Adrenal gland (tissue), 12 donors: ENCODE measurements around the gene STRIT1. TPM values are rescaled to one million over a fixed set of nuclear protein-coding genes. Genes with fewer than 3 reads are reported as not detected.

Source experiments
- DNase-seq, 7 donors: peaks; one replicate each; pipeline ENCODE4 v3.0.0-alpha.2; 2019 to 2020
- H3K27ac ChIP-seq, 5 donors: fragments of 200-600 bp; sonication (generic) in 4 of 5; 1 replicate in 3 of 5; 2 replicates in 2 of 5; pipeline versions ENCODE4 v1.5.1 to v1.8.0; 2016 to 2020; ENCODE audit warnings: mild to moderate bottlenecking in 1 of 5
- H3K27me3 ChIP-seq: fragments of 200-600 bp; 2 replicates; pipeline ENCODE4 v1.8.0; 2021
- H3K36me3 ChIP-seq, 2 donors: fragments of 200-600 bp; replicated peaks in 1 of 2; 1 replicate in 1 of 2; 2 replicates in 1 of 2; pipeline versions ENCODE4 v1.5.1 to v1.8.0; 2018 to 2022
- H3K4me1 ChIP-seq, 2 donors: fragments of 200-600 bp; replicated peaks in 1 of 2; 1 replicate in 1 of 2; 2 replicates in 1 of 2; pipeline versions ENCODE4 v1.5.1 to v1.8.0; 2018 to 2021
- H3K4me3 ChIP-seq, 4 donors: fragments of 200-600 bp; sonication (generic) in 3 of 4; one replicate each; pipeline ENCODE4 v1.5.1; 2016 to 2018
- H3K9me3 ChIP-seq, 3 donors: fragments of 200-600 bp; sonication (generic) in 1 of 3; replicated peaks in 1 of 3; 1 replicate in 2 of 3; 2 replicates in 1 of 3; pipeline versions ENCODE4 v1.5.1 to v1.8.0; 2016 to 2021
- CTCF ChIP-seq, 6 experiments: fragments of 450-650 bp in 4 of 6; fragments of 200-600 bp in 2 of 6; sonication (generic) in 1 of 6; IDR thresholded peaks; 1 replicate in 5 of 6; 2 replicates in 1 of 6; pipeline versions ENCODE4 v1.5.1 to v1.8.0; 2016 to 2021; ENCODE audit warnings: antibody characterized with exemption in 6 of 6, mild to moderate bottlenecking in 2 of 6, moderate library complexity in 1 of 6
- POLR2A ChIP-seq, 2 donors: fragments of 450-650 bp; IDR thresholded peaks; one replicate each; pipeline ENCODE4 v1.6.1; 2017; ENCODE audit warnings: antibody characterized with exemption in 2 of 2, mild to moderate bottlenecking in 2 of 2, moderate library complexity in 1 of 2
- WGBS, 4 donors: extraction: QIAGEN DNeasy Blood & Tissue Kit in 2 of 4; methylation state at CpG; one replicate each; pipeline versions ENCODE4 v1.1.5 to v1.1.7; 2013 to 2017; 5-methylcytosine and 5-hydroxymethylcytosine counted together
- intact Hi-C, 2 donors: fragments of 100-400 bp; cut with DNase I; formaldehyde crosslinking; loops; one replicate each; pipeline versions ENCODE4 v1.14.1 to v1.15.0; 2022 to 2023
- polyA plus RNA-seq, 3 donors: library from polyadenylated mRNA; stranded (reverse); fragments of 200-250 nt in 2 of 3; fragments of 350-450 nt in 1 of 3; fragmentation: Illumina TruSeq in 1 of 3; extraction: RNeasy Lipid Tissue Mini Kit (QIAGEN cat#74804) in 1 of 3; gene quantifications; one replicate each; pipeline ENCODE4 v1.2.3, GENCODE V29; 2013 to 2014
- total RNA-seq, 9 donors: library from RNA; depleted of rRNA in 4 of 9; stranded (reverse); fragments of >200 nt in 4 of 9; fragments of 120-200 nt in 1 of 9; fragmentation: NEBNext Ultra II Directional in 1 of 9; extraction: Animal tissue kit (Norgen Biotek cat#: 25700) in 1 of 9; gene quantifications; one replicate each; pipeline versions ENCODE4 v1.1.0 to v1.2.4, GENCODE V29; 2013 to 2023
- donor health status: healthy with polysubstance abuse.
- donor health status: Bipolar disorder and iron deficiency.
- donor health status: DM: yes; HTN: yes; CAD: no.
- donor health status: DM: no; HTN: no; CAD: no.
- donor health status: DM: no; HTN: no; CAD: no.
- donor health status: DM: yes; HTN: yes; CAD: no.

The STRIT1 gene
- total and polyA plus RNA-seq, 12 donors = 0.30 to 3.4 TPM; not detected in 10

- Histone ChIP-seq H3K4me1 (no peaks in the 10 kb centered on the region), H3K9me3 (no peaks in the 10 kb centered on the region), H3K4me3 (no peak overlapping the region), H3K27ac (no peak overlapping the region), H3K36me3 (no peaks in the 10 kb centered on the region), H3K27me3 (no peaks in the 10 kb centered on the region)
- intact Hi-C loops = no loop called here
- DNase-seq = no peak
- 67 to 89% (median 86%) methylated on average over 12 to 28 of the region's 28 CpGs for WGBS, 4 donors
- TF ChIP-seq POLR2A (IDR thresholded peaks at IDR 0.05) (no peak), CTCF (IDR thresholded peaks at IDR 0.05) (no peak)
These were observed 16.1 kb upstream of the STRIT1 start for GRCh38 chr3:155309581-155309980.

- DNase-seq = no peak
- intact Hi-C loops = no loop called here
These were observed 15.3 kb upstream of the STRIT1 start for GRCh38 chr3:155308831-155309230.

GRCh38 chr3:155307183-155307582 lies 13.7 kb upstream of the STRIT1 start:
- WGBS, 4 donors = 80 to 85% (median 83%) methylated on average over 7 of the region's 7 CpGs
- Histone ChIP-seq H3K9me3 (no peaks in the 10 kb centered on the region), H3K27me3 (no peaks in the 10 kb centered on the region), H3K27ac (no peak overlapping the region), H3K4me1 (no peaks in the 10 kb centered on the region), H3K36me3 (no peaks in the 10 kb centered on the region), H3K4me3 (no peak overlapping the region)
- DNase-seq = no peak
- intact Hi-C loops = no loop called here
- no peak for TF ChIP-seq CTCF (IDR thresholded peaks at IDR 0.05)
- TF ChIP-seq POLR2A (IDR thresholded peaks at IDR 0.05) = no peak

More at GRCh38 chr3:155308831-155309230, 15.3 kb upstream of the STRIT1 start:
- no peak for TF ChIP-seq CTCF (IDR thresholded peaks at IDR 0.05)
- TF ChIP-seq POLR2A (IDR thresholded peaks at IDR 0.05) = no peak
- Histone ChIP-seq H3K4me1 (no peaks in the 10 kb centered on the region), H3K27ac (no peak overlapping the region), H3K36me3 (no peaks in the 10 kb centered on the region), H3K9me3 (no peaks in the 10 kb centered on the region), H3K4me3 (no peak overlapping the region), H3K27me3 (no peaks in the 10 kb centered on the region)
- 77 to 87% (median 79%) methylated on average over 9 of the region's 9 CpGs for WGBS, 4 donors

- no peak overlapping the region for H3K4me3 ChIP-seq
- H3K4me1 ChIP-seq = no peaks in the 10 kb centered on the region
- WGBS, 4 donors = 66 to 77% (median 71%) methylated on average over 2 of the region's 2 CpGs
- no peak for TF ChIP-seq POLR2A (IDR thresholded peaks at IDR 0.05)
- TF ChIP-seq CTCF (IDR thresholded peaks at IDR 0.05) = no peak
- H3K27me3 ChIP-seq = no peaks in the 10 kb centered on the region
- H3K9me3 ChIP-seq = no peaks in the 10 kb centered on the region
- DNase-seq = no peak
- intact Hi-C loops = no loop called here
- no peak overlapping the region for H3K27ac ChIP-seq
- H3K36me3 ChIP-seq = no peaks in the 10 kb centered on the region
These were observed 10.9 kb upstream of the STRIT1 start for GRCh38 chr3:155304394-155304793.
